Thyroid gland (tissue), 4 donors: ENCODE data around the gene CTSH. TPM values are rescaled to one million over a fixed set of nuclear protein-coding genes. Genes with fewer than 3 reads are reported as not detected.

ENCODE experiments used
- DNase-seq, 2 donors: peaks; one replicate each; pipeline ENCODE4 v3.0.0-alpha.2; 2019
- H3K27ac ChIP-seq, 3 donors: fragments of 200-600 bp; sonication (generic); 1 replicate in 2 of 3; 2 replicates in 1 of 3; pipeline ENCODE4 v1.5.1; 2016 to 2019; ENCODE audit warnings: mild to moderate bottlenecking in 1 of 3, moderate library complexity in 1 of 3
- H3K27me3 ChIP-seq: fragments of 200-600 bp; sonication (generic); one replicate; pipeline ENCODE4 v1.5.1; 2019
- H3K36me3 ChIP-seq, 2 donors: fragments of 200-600 bp; sonication (generic); one replicate each; pipeline ENCODE4 v1.5.1; 2016 to 2019
- H3K4me1 ChIP-seq, 2 donors: fragments of 200-600 bp; sonication (generic); one replicate each; pipeline ENCODE4 v1.5.1; 2017 to 2019
- H3K4me3 ChIP-seq, 3 donors: fragments of 200-600 bp; sonication (generic); replicated peaks in 1 of 3; 1 replicate in 2 of 3; 2 replicates in 1 of 3; pipeline ENCODE4 v1.5.1; 2016; ENCODE audit warnings: mild to moderate bottlenecking in 1 of 3
- H3K9me3 ChIP-seq: fragments of 200-600 bp; sonication (generic); one replicate; pipeline ENCODE4 v1.5.1; 2017
- POLR2A ChIP-seq, 2 donors: fragments of 450-650 bp; IDR thresholded peaks; one replicate each; pipeline ENCODE4 v1.6.1; 2017; ENCODE audit warnings: antibody characterized with exemption in 2 of 2, mild to moderate bottlenecking in 2 of 2, moderate library complexity in 1 of 2
- WGBS, 2 donors: methylation state at CpG; one replicate each; pipeline ENCODE4 v1.1.5; 2017; 5-methylcytosine and 5-hydroxymethylcytosine counted together
- intact Hi-C: fragments of 100-400 bp; cut with DNase I; formaldehyde crosslinking; loops from one replicate; pipeline ENCODE4 v1.15.1; 2023
- total RNA-seq, 4 donors: library from RNA; depleted of rRNA; stranded (reverse); fragments of >200 nt; gene quantifications; one replicate each; pipeline ENCODE4 v1.2.3, GENCODE V29; 2016
- TF ChIP-seq, protein P1 (sequence below), 6 experiments: fragments of 200-600 bp in 3 of 6; fragments of 450-650 bp in 3 of 6; sonication (generic) in 3 of 6; IDR thresholded peaks; one replicate each; pipeline ENCODE4 v1.5.1; 2016 to 2019; ENCODE audit warnings: antibody characterized with exemption in 6 of 6, mild to moderate bottlenecking in 2 of 6, inconsistent platforms in 1 of 6, moderate library complexity in 1 of 6

The CTSH gene
- total RNA-seq, 4 donors from 2014 or later: 91.1 to 123 (median 110) TPM

DNA sequence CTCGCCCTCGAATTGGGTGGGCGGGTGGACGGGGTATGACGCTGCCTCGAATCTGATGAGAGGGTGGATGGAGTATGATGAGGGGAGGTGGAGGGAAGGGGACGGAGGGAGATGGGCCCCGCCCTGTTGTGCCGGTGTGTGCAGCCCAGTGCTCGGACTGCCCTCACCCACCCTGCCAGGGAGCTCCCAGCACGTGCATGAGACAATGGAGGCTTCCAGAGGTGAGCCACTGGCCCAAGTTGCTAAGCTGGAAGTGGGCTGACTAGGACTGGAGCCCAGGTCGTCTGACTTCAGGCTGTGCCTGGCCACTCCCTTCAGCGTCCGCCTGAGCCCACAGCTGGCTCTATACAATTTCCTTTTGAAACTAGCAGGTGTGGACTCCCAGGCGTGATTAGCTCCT is 47.0 kb upstream of the CTSH start:
- Histone ChIP-seq H3K36me3 (no peaks in the 10 kb centered on the region), H3K27me3 (no peaks in the 10 kb centered on the region), H3K9me3 (no peaks in the 10 kb centered on the region), H3K4me3 (no peak overlapping the region), H3K27ac (no peak overlapping the region), H3K4me1 (peaks cover 0 to 9% of the 10 kb centered on the region in 2 donors)
- TF ChIP-seq, protein P1, sequence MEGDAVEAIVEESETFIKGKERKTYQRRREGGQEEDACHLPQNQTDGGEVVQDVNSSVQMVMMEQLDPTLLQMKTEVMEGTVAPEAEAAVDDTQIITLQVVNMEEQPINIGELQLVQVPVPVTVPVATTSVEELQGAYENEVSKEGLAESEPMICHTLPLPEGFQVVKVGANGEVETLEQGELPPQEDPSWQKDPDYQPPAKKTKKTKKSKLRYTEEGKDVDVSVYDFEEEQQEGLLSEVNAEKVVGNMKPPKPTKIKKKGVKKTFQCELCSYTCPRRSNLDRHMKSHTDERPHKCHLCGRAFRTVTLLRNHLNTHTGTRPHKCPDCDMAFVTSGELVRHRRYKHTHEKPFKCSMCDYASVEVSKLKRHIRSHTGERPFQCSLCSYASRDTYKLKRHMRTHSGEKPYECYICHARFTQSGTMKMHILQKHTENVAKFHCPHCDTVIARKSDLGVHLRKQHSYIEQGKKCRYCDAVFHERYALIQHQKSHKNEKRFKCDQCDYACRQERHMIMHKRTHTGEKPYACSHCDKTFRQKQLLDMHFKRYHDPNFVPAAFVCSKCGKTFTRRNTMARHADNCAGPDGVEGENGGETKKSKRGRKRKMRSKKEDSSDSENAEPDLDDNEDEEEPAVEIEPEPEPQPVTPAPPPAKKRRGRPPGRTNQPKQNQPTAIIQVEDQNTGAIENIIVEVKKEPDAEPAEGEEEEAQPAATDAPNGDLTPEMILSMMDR (IDR thresholded peaks at IDR 0.05): no peak
- TF ChIP-seq POLR2A (IDR thresholded peaks at IDR 0.05): no peak
- 90 to 91% methylated on average over 12 to 15 of the region's 15 CpGs for WGBS, 2 donors
- intact Hi-C loops: no loop called here
- no peak for DNase-seq

DNA sequence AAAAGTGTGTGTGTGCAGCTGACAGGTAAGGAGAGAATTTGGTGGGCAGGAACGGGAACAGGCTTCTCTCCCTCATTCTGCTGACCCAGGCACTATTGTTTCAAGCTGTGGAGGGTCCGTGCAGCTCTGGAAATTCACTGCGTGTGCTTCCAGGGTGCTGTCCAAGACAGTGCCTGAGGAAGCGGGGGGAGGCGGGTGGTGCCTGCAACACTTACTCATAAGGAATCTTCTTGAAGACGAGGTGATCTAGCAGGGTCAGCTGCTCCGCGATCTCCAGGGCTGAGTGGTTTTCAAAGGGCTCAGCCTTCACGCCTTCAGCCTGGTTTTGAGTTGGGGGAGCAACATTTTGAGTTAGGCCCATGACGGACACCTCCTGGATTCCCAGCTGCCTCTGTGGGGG is 46.6 kb upstream of the CTSH start:
- TF ChIP-seq, protein P1 (IDR thresholded peaks at IDR 0.05): no peak
- TF ChIP-seq POLR2A (IDR thresholded peaks at IDR 0.05): no peak
- WGBS, 2 donors: 74 to 75% methylated on average over 7 to 10 of the region's 10 CpGs
- H3K27me3 ChIP-seq: no peaks in the 10 kb centered on the region
- no peaks in the 10 kb centered on the region for H3K36me3 ChIP-seq
- peaks cover 0 to 9% of the 10 kb centered on the region in 2 donors for H3K4me1 ChIP-seq
- no peak for DNase-seq
- no peak overlapping the region for H3K4me3 ChIP-seq
- no peak overlapping the region for H3K27ac ChIP-seq
- intact Hi-C loops: no loop called here
- H3K9me3 ChIP-seq: no peaks in the 10 kb centered on the region

DNA sequence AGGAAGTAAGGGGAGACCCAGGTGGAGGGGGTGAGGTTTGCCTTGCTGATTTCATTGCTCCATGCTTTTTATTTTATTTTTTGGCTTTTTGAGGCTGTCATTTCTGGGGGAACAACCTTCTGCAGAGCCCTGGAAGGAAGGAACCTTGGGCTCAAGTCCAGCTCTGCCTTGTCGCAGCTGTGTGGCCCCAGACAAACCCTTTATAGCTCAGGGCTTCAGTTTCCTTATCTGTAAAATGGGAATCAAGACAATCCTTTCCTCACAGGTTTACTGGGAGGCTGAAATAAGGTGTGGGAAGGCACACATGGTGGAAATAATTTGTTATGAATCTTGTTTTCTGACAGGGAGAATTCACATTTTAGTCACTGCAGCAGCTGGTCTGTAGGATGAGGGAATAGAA is 45.4 kb upstream of the CTSH start:
- TF ChIP-seq POLR2A (IDR thresholded peaks at IDR 0.05): no peak
- TF ChIP-seq, protein P1 (IDR thresholded peaks at IDR 0.05): no peak
- peaks cover 0 to 9% of the 10 kb centered on the region in 2 donors for H3K4me1 ChIP-seq
- no peak for DNase-seq
- H3K36me3 ChIP-seq: no peaks in the 10 kb centered on the region
- intact Hi-C loops: no loop called here
- H3K9me3 ChIP-seq: no peaks in the 10 kb centered on the region
- no peak overlapping the region for H3K4me3 ChIP-seq
- H3K27me3 ChIP-seq: no peaks in the 10 kb centered on the region
- WGBS, 2 donors: 65 to 84% methylated on average over 1 of the region's 1 CpG
- H3K27ac ChIP-seq: no peak overlapping the region

DNA sequence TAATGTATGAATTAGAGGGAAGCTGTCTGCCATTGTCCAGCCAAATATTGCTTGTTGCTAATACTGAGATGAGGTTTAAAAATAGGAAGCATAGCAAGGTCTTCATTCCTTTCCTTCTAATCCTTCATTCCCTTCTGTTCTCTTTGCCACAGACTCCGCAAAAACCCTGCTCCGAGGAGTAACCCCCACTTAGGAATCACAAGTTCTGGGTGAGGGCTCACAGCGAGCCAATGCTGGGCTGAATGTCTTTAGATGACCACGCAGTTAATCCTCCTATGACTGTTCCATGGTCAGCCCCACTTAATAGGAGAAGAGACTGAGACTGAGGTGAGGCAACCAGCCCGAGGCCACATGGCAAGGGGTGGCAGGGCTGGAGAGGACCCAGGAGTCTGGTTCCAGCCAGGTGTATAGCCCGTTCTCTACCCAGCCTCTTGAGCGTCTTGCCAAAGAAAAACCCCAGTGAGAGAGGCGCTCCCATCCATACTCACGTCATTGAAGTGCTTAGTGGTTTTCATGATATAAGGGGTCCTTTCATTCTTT is 44.9 kb upstream of the CTSH start:
- intact Hi-C loops: no loop called here
- Histone ChIP-seq H3K27me3 (no peaks in the 10 kb centered on the region), H3K36me3 (no peaks in the 10 kb centered on the region), H3K9me3 (no peaks in the 10 kb centered on the region), H3K4me1 (peaks cover 0 to 9% of the 10 kb centered on the region in 2 donors), H3K4me3 (no peak overlapping the region), H3K27ac (no peak overlapping the region)
- 72 to 84% methylated on average over 8 to 9 of the region's 9 CpGs for WGBS, 2 donors
- TF ChIP-seq, protein P1 (IDR thresholded peaks at IDR 0.05): no peak
- no peak for TF ChIP-seq POLR2A (IDR thresholded peaks at IDR 0.05)
- no peak for DNase-seq

DNA sequence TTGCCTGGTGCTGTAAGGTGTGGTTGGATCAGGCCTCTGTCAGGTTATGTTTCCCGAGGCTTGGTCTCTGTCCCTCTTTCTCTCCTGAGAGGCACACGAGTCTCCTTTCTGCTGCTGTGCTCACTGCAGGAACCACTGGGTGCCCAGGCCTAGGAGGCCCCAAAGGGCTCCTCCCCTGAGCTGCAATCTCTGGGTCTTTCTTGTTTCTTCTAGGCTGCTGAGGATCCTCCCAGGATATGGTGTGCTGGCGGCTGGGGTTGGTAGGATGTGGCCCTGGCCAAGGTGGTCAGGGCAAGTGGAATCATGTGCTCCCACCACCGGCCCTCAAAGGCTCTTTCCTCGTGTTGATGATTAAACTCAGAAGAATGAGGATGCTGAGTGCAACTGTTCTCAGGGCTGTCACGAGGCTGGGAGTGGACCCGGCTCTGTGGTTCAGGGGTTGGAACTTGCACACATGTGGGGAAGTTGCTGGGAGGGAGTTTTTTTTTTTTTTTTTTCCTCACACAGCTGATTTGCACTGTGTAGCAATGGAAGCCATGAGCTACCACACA is 43.6 kb upstream of the CTSH start:
- Histone ChIP-seq H3K4me1 (peaks cover 0 to 9% of the 10 kb centered on the region in 2 donors), H3K4me3 (no peak overlapping the region), H3K27ac (peak overlapping the region in 1 of 3 donors; percentile 52), H3K27me3 (no peaks in the 10 kb centered on the region), H3K36me3 (no peaks in the 10 kb centered on the region), H3K9me3 (no peaks in the 10 kb centered on the region)
- TF ChIP-seq POLR2A (IDR thresholded peaks at IDR 0.05): no peak
- TF ChIP-seq, protein P1 (IDR thresholded peaks at IDR 0.05): no peak
- intact Hi-C loops: no loop called here
- DNase-seq: peak; percentile 29 to 32
- WGBS, 2 donors: 55 to 61% methylated on average over 7 of the region's 7 CpGs
